Activated naive CD8-positive, alpha-beta T cell (primary cell): ENCODE data around the gene DNASE1L3.

Experiments
- H3K27ac Mint-ChIP-seq: one replicate; pipeline ENCODE4 v1.8.0; 2021; ENCODE audit warnings: mixed read lengths
- H3K27me3 Mint-ChIP-seq: one replicate; pipeline ENCODE4 v1.8.0; 2021; ENCODE audit warnings: mixed read lengths
- H3K36me3 Mint-ChIP-seq: one replicate; pipeline ENCODE4 v1.8.0; 2021; ENCODE audit warnings: mixed read lengths
- H3K4me1 Mint-ChIP-seq: one replicate; pipeline ENCODE4 v1.8.0; 2021; ENCODE audit warnings: low read depth, mixed read lengths
- H3K4me3 Mint-ChIP-seq: one replicate; pipeline ENCODE4 v1.8.0; 2021; ENCODE audit warnings: mild to moderate bottlenecking, mixed read lengths
- H3K9me3 Mint-ChIP-seq: one replicate; pipeline ENCODE4 v1.8.0; 2021; ENCODE audit warnings: low read depth, mixed read lengths

The DNASE1L3 gene

DNA sequence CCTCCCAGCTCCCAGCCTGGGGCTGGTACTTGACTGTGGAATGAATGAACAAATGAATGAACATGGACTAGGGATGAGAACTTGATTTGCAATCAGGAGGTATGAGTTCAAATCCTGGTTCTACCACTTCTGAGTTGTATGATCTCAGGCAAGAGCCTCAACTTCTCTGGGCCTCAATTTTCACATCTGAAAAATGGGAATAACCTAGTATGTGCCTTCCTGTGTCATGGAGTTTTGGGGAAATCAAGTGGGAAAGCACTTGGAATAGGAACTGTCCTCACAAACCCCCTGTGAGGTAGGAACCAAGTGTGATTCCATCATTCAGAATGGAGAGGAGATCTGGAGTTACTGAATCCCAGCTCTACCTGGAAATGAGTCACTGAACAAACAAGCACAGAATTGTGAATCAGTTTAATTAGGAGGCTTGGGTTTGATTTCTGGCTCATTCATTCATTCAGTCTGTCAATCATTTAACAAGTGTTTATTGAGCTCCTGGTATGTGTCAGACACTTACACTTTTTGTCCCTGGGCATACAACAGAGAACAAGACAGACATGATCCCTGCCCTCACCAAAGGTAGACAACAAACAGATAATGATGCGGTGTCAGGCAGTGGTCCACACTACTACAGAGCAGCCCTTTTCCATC is 29.7 kb downstream of the DNASE1L3 start:
- H3K27ac Mint-ChIP-seq: no peak overlapping the region
- H3K4me3 Mint-ChIP-seq: no peak overlapping the region
- no peaks in the 10 kb centered on the region for H3K36me3 Mint-ChIP-seq
- no peaks in the 10 kb centered on the region for H3K27me3 Mint-ChIP-seq
- H3K4me1 Mint-ChIP-seq: peaks cover 11% of the 10 kb centered on the region
- H3K9me3 Mint-ChIP-seq: no peaks in the 10 kb centered on the region

DNA sequence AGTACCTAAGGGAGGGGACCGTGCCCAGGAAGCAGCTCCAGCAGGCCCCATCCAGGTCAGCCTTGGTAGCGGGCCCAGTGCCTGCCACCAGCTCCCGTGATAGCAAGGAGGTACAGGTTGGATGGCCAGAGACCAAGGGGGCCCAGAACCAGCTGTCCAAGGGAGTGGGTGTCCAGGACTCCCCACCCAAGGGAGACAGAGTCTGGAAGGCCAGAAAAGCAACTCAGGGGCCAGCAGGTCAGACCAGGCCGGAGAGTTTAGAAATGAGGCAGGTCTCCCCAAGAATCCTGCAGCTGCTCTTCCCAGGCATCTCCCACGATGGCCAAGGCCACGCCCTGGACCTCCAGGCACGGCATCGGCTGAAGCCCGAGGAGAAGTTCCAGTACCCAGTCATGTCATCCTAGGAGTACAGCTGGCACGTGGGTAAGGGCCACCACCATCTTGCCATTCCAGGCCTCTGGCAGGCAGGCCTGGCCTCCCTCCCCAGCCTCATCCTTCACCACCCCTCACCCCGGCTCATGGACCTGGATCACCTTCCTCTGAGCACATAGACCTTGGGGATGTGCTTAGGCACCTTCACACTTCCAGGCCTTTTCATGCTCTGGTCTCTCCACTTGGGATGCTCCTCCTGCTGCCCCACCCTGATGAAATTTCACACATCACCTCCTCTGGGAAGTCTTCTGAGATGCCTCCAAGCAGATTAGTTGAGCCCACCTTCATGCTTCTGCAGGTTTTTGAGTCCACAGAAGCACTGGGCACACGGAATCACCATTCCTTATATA is 30.5 kb downstream of the DNASE1L3 start:
- H3K4me1 Mint-ChIP-seq: peaks cover 11% of the 10 kb centered on the region
- H3K27ac Mint-ChIP-seq: no peak overlapping the region
- no peaks in the 10 kb centered on the region for H3K9me3 Mint-ChIP-seq
- H3K36me3 Mint-ChIP-seq: no peaks in the 10 kb centered on the region
- no peak overlapping the region for H3K4me3 Mint-ChIP-seq
- no peaks in the 10 kb centered on the region for H3K27me3 Mint-ChIP-seq

DNA sequence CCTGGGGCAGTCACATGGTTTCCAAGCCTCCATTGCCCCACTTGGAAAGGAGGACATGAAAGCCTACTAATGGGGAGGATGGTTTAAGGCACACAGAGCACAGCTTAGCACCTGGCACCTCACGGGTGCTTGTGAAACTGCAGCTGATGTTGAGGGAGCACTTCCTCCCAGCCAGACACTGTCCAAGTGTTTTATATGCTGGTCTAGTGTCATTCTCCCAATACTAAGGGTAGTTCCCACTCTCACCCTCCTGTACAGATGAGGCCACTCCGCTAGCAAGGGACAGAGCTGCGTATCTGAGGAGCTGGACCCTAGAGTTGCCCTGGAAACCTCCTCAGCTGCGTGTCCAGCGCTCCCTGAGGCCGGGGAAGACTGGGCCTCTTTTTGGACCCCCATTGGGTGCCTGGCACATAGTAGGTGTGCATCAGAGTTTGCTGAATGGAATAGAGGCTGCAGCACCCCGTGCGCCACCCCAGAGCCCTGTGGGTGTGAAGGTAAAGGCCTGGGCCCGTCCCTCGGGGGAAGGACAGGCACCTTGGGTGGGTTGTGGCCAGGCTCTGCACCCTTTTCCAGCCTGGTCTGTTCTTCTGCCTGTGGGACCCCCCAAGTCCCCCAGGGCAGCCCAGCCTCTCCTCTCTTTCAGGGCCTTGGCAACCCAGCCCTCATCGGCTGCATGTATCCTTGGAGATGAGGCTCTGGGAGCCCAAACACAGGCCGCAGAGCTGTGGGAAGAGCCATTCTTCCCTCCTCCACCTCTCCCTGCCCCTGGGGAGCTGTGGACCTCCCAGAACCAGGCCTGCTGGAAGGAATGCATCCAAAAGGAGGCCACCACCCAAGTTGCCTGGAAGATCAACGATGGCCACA is 31.3 kb downstream of the DNASE1L3 start:
- Mint-ChIP-seq H3K4me1 (peaks cover 11% of the 10 kb centered on the region), H3K36me3 (no peaks in the 10 kb centered on the region), H3K4me3 (no peak overlapping the region), H3K27ac (no peak overlapping the region), H3K9me3 (no peaks in the 10 kb centered on the region), H3K27me3 (no peaks in the 10 kb centered on the region)

DNA sequence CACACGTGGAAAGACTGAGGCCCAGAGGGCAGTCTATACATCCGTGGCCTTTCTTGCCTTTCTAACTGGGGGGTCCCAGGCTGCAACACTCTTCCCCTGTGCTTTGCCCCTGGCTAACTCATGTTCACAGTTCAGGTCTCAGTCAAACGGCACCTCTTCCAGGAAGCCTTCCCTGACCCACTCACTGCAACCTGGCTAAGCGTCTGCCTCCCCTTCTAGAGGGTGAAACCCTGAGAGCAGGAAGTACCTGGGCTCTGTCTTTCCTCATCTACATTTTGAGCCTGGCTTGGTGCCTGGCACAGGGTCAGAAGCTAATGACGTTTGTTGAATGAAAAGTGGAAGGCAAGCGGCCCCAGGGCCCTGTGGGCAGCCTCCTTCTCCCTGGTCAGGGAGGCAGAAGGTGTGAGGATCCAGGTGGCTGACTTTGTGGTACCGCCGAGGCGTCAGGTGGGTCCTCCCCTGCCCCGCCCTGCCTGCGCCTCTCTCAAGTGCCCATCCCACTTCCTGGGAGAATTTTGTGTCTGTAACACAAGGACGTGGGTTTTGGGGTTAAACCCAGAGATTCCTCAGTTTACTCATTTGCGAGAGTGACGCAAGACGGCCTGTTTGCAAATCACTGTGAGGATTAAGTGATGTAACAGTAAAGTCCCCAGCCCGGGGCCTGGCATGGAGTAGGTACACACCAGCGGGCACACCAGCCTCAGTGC is 32.1 kb downstream of the DNASE1L3 start:
- H3K27ac Mint-ChIP-seq: no peak overlapping the region
- no peaks in the 10 kb centered on the region for H3K36me3 Mint-ChIP-seq
- no peaks in the 10 kb centered on the region for H3K9me3 Mint-ChIP-seq
- peaks cover 11% of the 10 kb centered on the region for H3K4me1 Mint-ChIP-seq
- H3K27me3 Mint-ChIP-seq: no peaks in the 10 kb centered on the region
- H3K4me3 Mint-ChIP-seq: peak overlapping the region; percentile 75

DNA sequence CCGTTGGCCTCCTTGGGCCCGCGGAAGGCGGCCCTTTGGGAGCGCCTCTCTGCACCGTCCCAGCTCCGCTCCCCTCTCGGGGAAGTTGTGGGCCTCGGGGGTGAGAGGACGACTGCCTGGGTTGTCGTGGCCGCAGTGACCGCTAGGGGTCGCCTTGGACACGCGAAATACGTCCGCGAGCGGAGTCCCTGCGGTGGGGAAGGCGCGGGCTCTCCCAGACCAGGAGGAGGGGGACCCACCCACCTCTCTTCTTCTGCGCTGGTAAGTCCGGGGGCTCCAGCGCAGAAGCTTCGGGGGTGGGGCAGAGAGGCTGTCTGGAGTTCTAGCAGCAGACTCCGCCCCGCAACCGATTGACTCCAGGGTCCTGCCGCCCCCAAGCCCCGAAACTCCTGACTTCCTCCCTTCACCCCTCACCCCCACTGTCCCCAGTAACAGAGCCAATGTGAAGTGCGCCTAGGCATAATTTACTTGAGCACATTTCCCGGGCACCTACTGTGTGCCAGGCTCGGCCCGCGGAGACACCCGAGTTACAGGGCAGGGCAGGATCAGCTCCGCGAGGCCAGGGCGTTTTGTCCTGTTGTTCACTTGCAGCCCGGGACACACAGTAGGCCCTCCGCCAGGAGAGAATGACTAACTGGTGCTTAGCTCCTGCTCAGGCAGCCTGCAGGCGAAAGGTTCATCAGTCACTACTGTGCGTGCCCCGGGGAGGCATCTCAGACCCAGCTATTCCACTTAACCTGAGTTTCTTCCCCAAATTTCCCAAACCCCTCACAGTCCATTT is 32.8 kb downstream of the DNASE1L3 start:
- Mint-ChIP-seq H3K4me3 (peak overlapping the region; percentile 75), H3K4me1 (peaks cover 11% of the 10 kb centered on the region), H3K27me3 (no peaks in the 10 kb centered on the region), H3K36me3 (no peaks in the 10 kb centered on the region), H3K9me3 (no peaks in the 10 kb centered on the region), H3K27ac (no peak overlapping the region)

DNA sequence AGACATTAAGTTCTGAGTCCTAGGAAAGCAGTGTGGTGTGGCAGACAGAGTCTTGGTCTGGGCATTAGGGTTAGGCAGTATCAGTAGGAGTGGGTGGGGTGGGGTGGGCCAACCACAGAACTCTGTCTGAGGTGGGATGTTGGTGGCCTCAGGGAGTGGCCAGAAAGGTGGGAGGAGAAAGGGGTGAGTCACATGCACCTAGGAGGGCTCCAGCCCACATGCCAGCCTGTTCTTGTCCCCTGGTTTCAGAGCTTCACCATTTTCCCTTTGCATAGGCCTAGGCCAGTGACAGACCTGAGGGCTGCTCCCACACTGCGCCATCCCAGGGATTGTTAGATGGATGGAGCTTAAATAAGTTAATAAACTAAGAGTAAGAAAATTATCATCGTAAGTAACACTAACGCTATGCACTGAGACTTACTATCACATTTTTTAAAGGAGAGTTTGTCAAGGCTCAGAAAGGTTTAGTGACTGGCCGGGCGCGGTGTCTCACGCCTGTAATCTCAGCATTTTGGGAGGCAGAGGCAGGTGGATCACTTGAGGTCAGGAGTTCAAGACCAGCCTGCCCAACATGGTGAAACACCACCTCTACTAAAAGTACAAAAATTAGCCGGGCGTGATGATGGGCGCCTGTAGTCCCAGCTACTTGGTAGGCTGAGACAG is 33.8 kb downstream of the DNASE1L3 start:
- Mint-ChIP-seq H3K4me3 (no peak overlapping the region), H3K27me3 (no peaks in the 10 kb centered on the region), H3K27ac (no peak overlapping the region), H3K4me1 (peaks cover 11% of the 10 kb centered on the region), H3K36me3 (no peaks in the 10 kb centered on the region), H3K9me3 (no peaks in the 10 kb centered on the region)

DNA sequence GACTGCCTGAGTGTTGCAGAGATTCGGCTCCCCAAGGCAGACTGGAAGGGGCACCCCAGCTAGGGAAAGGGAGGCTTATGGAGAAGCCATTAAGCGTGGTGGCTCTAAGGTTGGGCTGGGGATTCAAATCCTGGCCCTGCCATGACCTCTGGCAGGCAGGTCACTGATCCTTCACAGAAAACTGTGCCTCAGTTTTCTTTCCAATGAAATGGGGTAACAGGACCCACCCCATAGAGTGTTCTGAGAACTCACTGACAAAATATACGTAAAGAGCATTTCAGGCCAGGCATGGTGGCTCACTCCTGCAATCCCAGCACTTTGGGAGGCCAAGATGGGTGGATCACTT is 34.6 kb downstream of the DNASE1L3 start:
- H3K9me3 Mint-ChIP-seq: no peaks in the 10 kb centered on the region
- H3K27ac Mint-ChIP-seq: no peak overlapping the region
- H3K4me3 Mint-ChIP-seq: no peak overlapping the region
- peaks cover 11% of the 10 kb centered on the region for H3K4me1 Mint-ChIP-seq
- H3K27me3 Mint-ChIP-seq: no peaks in the 10 kb centered on the region
- H3K36me3 Mint-ChIP-seq: no peaks in the 10 kb centered on the region

DNA sequence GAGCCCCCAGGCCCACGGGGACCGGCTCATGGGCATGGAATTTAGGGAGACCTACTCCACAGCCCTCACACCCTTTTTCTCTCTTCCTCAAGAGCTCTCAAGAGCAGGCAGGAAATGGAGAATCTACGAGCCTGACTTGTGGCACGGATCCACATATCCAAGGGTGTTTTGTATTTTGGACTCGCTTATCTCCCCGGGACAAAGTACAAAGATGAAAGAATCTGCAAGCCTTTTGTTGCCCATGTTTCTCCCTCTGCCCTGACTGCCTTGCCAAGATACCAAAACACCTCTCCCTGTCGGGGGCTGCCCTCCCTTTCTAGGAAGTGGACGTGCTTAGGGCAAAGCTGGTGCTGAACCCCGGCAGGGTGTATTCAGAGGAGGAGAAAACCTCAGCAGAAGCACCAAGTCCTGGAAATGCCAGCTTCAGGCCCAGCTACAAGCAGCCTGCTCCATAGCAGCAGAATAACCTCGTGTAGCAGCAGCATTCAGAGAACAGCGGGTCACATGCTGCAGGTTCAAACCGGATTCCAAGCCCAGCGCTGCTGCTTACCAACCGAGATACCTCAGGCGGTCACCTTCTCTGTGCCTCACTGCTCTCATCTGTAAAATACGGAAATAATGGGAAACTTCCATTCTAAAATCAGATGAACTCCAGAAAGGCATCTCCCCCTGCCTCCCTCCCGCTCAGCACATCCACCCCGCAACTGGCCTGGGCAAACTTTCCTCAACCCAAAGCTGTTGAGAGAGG is 35.2 kb downstream of the DNASE1L3 start:
- Mint-ChIP-seq H3K4me1 (peaks cover 11% of the 10 kb centered on the region), H3K27ac (no peak overlapping the region), H3K4me3 (no peak overlapping the region), H3K9me3 (no peaks in the 10 kb centered on the region), H3K27me3 (no peaks in the 10 kb centered on the region), H3K36me3 (no peaks in the 10 kb centered on the region)

DNA sequence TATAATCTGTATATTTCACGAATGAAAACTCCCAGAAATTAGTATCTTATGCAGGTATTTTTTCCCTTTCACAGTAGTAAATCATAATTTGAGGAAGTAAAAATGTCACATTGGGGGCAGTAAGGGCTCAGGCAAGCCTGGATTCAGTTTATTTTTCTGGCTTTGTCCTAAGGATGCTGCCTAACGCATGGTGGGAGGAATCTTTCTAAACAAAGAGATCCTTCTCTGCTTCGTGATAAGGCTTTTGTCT is 35.7 kb downstream of the DNASE1L3 start:
- no peaks in the 10 kb centered on the region for H3K9me3 Mint-ChIP-seq
- no peak overlapping the region for H3K27ac Mint-ChIP-seq
- no peak overlapping the region for H3K4me3 Mint-ChIP-seq
- H3K27me3 Mint-ChIP-seq: no peaks in the 10 kb centered on the region
- peaks cover 11% of the 10 kb centered on the region for H3K4me1 Mint-ChIP-seq
- H3K36me3 Mint-ChIP-seq: no peaks in the 10 kb centered on the region

DNA sequence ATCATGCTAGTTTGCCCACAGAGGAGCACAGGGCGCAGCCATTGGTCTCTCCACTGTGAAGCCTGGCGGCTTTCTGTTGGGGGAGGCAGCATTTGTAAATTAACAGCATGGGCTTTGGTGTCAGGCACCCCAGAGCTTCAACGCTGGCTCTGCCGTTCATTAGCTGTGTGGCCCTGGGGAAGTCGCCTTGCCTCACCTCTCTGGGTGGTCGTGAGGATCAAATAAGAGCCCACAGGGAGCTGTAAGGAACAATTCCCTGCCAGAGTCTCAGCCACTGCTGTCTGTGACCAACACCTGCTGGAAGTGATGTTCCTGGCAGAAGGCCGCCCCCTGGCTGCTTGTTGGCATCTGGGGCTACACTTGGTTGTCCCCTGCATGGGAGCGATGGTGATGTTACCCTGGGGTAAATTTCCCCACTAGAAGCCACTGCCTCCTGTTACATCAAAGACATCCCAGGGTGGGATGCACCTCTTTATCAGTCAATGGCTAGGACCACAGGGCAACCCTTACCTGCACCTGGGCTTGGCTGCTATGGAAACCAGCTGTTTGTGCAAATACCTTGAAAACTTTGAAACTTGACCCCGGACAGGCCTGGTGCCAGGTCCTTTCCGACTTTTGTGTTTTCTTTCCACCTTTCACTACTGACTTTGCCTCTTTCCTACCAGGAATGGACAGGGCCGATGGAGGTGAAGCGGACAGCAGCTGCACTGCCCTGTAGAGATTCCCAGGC is 36.9 kb downstream of the DNASE1L3 start:
- Mint-ChIP-seq H3K4me3 (no peak overlapping the region), H3K9me3 (no peaks in the 10 kb centered on the region), H3K27me3 (no peaks in the 10 kb centered on the region), H3K27ac (peak overlapping the region; percentile 34), H3K36me3 (no peaks in the 10 kb centered on the region), H3K4me1 (peaks cover 10% of the 10 kb centered on the region)

DNA sequence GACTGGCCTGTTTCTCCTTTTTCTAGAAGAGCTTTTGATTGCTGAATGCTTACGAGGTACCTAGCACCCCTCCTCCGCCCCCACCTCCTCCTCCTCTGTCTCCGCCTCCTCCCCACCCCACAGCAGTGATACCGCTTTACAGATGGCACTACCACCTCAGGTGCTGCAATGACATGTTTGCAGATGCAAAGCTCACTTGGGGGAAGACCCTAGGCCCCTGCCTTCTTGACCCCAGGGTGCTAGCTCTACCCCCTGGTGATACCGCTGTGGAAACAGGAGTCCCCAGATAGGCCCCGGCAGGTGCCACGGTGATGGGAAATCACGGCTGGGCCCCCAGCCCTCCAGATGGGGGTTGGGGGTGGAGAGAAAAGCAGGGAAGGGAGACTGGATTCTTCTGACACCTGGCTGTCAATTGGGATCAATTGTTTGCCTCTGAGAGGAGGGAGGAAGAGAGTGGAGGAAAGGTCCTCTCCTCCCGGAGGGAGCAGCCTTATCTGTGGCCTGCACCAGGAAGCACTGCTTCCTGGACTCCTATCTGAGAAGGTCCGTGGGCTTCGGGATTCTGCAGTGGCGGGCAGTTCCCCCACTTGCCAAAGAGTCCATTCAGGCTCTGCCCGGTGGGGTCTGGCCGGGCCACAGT is 37.6 kb downstream of the DNASE1L3 start:
- Mint-ChIP-seq H3K4me1 (peaks cover 3% of the 10 kb centered on the region), H3K27me3 (no peaks in the 10 kb centered on the region), H3K4me3 (no peak overlapping the region), H3K9me3 (no peaks in the 10 kb centered on the region), H3K36me3 (no peaks in the 10 kb centered on the region), H3K27ac (no peak overlapping the region)

DNA sequence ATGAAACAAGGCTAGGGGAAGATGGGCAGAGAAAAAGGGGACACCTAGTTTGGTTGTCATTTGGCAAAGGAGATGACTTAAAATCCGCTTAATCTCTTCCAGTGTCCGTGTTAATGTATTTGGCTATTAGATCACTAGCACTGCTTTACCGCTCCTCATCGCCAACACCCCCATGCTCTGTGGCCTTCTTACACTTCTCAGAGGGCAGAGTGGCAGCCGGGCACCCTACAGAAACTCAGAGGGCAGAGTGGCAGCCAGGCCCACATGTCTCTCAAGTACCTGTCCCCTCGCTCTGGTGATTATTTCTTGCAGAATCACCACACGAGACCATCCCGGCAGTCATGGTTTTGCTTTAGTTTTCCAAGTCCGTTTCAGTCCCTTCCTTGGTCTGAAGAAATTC is 39.6 kb downstream of the DNASE1L3 start:
- Mint-ChIP-seq H3K4me1 (no peaks in the 10 kb centered on the region), H3K27me3 (no peaks in the 10 kb centered on the region), H3K9me3 (no peaks in the 10 kb centered on the region), H3K36me3 (peaks cover 3% of the 10 kb centered on the region), H3K27ac (no peak overlapping the region), H3K4me3 (no peak overlapping the region)

DNA sequence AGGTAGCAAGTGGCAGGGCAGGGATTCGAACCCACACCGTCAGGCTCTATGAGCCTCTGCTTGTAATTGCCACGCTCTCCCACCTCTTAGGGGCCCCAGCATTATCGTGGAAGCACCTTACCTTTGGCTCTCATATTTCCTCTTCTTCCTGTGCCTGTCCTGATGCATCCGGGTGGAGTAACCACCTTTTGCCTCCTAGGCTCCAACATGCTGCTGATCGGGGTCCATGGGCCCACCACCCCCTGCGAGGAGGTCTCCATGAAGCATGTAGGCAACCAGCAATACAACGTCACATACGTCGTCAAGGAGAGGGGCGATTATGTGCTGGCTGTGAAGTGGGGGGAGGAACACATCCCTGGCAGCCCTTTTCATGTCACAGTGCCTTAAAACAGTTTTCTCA is 40.4 kb downstream of the DNASE1L3 start:
- Mint-ChIP-seq H3K4me1 (no peaks in the 10 kb centered on the region), H3K4me3 (no peak overlapping the region), H3K36me3 (peaks cover 3% of the 10 kb centered on the region), H3K9me3 (no peaks in the 10 kb centered on the region), H3K27ac (no peak overlapping the region), H3K27me3 (no peaks in the 10 kb centered on the region)
